SJSA1 (cell line): ENCODE results near the gene ACVRL1. TPM values are rescaled to one million over a fixed set of nuclear protein-coding genes. Genes with fewer than 3 reads are reported as not detected.

ENCODE experiments used
- DNase-seq, 2 experiments: peaks; one replicate each; pipeline ENCODE4 v3.0.0-alpha.2; 2015 to 2020; ENCODE audit warnings: low spot score in 2 of 2, low read depth in 1 of 2
- H3K27ac ChIP-seq: fragments of 250-450 bp; sonication (Bioruptor Pico); 2 replicates; pipeline ENCODE4 v1.5.1; 2020; ENCODE audit warnings: mild to moderate bottlenecking, moderate library complexity
- H3K27me3 ChIP-seq: fragments of 250-450 bp; sonication (Bioruptor Pico); replicated peaks from 2 replicates; pipeline ENCODE4 v1.5.1; 2020; ENCODE audit warnings: mild to moderate bottlenecking, moderate library complexity
- H3K36me3 ChIP-seq: fragments of 250-450 bp; sonication (Bioruptor Pico); 2 replicates; pipeline ENCODE4 v1.5.1; 2020; ENCODE audit warnings: mild to moderate bottlenecking
- H3K4me1 ChIP-seq: fragments of 250-450 bp; sonication (Bioruptor Pico); replicated peaks from 2 replicates; pipeline ENCODE4 v1.6.1; 2021; ENCODE audit warnings: mild to moderate bottlenecking
- H3K4me3 ChIP-seq: fragments of 250-450 bp; sonication (Bioruptor Pico); 2 replicates; pipeline ENCODE4 v1.5.1; 2020; ENCODE audit warnings: mild to moderate bottlenecking
- H3K9me3 ChIP-seq: fragments of 250-450 bp; sonication (Bioruptor Pico); replicated peaks from 2 replicates; pipeline ENCODE4 v1.5.1; 2020; ENCODE audit warnings: mild to moderate bottlenecking
- total RNA-seq: library from RNA; depleted of rRNA; stranded (reverse); fragments of >200 nt; shearing (Covaris generic); gene quantifications from 2 replicates; pipeline ENCODE4 v1.2.3, GENCODE V29; 2014

The ACVRL1 gene
- total RNA-seq, 1 experiment from 2014 or later: 23.3 TPM

DNA sequence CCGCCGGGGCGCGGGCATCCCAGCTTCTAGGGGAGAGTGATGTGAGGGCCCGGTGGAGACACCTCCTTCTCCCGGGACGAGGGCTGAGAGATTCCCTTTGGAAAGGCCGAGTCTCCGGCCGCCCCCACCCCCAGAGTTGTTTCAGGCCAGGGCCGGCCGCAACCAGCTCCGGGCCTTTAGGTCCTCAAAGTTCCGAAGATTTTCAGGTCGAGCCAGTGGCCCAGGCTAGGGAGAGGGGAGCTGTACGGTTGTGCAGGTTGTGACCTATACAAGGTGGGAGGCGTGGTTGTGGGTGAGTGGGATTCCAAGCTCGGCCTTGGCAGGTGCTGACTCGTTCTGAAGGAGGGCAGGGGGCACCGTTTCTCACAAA is 37.8 kb upstream of the ACVRL1 start:
- Histone ChIP-seq H3K27ac (no peak overlapping the region), H3K36me3 (no peaks in the 10 kb centered on the region), H3K27me3 (peaks cover 34% of the 10 kb centered on the region), H3K4me3 (no peak overlapping the region), H3K9me3 (no peaks in the 10 kb centered on the region), H3K4me1 (peaks cover 3% of the 10 kb centered on the region; the same call in 1 of the 2 replicates)
- no peak for DNase-seq

DNA sequence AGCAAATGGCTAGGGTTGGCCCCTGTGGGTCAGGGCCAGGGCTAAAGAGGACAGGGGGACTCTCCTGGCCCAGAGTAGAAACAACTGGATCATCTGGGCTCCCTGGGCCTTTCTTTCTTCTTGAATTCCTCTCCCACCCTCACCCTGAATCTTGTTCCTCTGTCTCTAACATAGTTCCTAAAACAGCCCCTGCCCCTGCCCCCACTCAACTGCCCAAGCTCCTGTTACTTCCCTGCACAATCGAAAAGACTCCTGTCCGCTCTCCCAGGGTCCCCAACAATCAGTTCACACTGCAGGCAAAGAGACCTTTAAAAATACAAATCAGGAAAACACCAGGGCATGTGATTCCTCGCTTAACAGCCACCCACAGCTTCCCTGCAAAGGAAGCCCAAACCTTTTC is 37.4 kb upstream of the ACVRL1 start:
- H3K36me3 ChIP-seq: no peaks in the 10 kb centered on the region
- H3K27me3 ChIP-seq: peaks cover 32% of the 10 kb centered on the region
- no peak overlapping the region for H3K4me3 ChIP-seq
- no peaks in the 10 kb centered on the region for H3K9me3 ChIP-seq
- peaks cover 3% of the 10 kb centered on the region; the same call in 1 of the 2 replicates for H3K4me1 ChIP-seq
- no peak overlapping the region for H3K27ac ChIP-seq
- no peak for DNase-seq

DNA sequence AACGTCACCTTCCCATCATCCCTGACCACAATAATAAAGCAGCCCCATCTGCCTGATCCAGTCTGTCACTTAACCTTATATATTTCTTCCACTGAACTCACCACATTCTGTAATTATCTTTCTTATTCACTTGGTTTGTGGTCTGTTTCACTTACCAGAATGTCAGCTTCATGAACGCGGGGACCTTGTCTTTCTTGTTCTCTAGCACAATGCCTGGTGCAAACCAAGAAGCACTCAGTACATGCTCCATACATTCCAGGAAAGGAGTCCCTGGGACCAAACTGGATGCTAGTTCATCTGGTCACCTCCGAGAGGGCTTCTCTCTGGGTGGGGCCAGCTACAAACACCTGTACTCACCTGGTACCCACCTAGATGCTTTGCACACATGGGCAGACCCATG is 36.8 kb upstream of the ACVRL1 start:
- no peak overlapping the region for H3K27ac ChIP-seq
- no peaks in the 10 kb centered on the region for H3K36me3 ChIP-seq
- DNase-seq: no peak
- H3K9me3 ChIP-seq: no peaks in the 10 kb centered on the region
- H3K27me3 ChIP-seq: peaks cover 26% of the 10 kb centered on the region
- peaks cover 3% of the 10 kb centered on the region; the same call in 1 of the 2 replicates for H3K4me1 ChIP-seq
- no peak overlapping the region for H3K4me3 ChIP-seq

DNA sequence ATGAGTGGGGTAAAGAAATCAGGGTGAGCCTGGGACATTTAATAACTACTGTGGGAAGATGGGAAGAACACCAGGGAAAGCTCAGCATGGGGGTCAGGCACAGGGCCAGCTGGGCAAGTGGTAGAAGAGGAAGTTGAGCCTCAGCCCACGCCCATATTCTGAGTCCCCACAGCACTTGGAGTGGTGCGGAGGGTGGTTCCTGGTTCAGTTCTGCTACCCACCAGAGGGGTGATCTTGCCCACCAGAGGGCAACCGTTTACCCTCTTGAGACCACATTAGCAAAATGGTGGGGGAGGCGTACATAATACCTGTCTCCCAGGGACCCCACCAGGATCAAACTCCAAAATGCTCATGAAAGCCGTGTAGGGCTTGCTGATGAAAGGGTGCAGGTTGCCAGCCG is 36.2 kb upstream of the ACVRL1 start:
- Histone ChIP-seq H3K27ac (no peak overlapping the region), H3K27me3 (peaks cover 26% of the 10 kb centered on the region), H3K36me3 (no peaks in the 10 kb centered on the region), H3K4me1 (peaks cover 3% of the 10 kb centered on the region; the same call in 1 of the 2 replicates), H3K9me3 (no peaks in the 10 kb centered on the region), H3K4me3 (no peak overlapping the region)
- DNase-seq: no peak

DNA sequence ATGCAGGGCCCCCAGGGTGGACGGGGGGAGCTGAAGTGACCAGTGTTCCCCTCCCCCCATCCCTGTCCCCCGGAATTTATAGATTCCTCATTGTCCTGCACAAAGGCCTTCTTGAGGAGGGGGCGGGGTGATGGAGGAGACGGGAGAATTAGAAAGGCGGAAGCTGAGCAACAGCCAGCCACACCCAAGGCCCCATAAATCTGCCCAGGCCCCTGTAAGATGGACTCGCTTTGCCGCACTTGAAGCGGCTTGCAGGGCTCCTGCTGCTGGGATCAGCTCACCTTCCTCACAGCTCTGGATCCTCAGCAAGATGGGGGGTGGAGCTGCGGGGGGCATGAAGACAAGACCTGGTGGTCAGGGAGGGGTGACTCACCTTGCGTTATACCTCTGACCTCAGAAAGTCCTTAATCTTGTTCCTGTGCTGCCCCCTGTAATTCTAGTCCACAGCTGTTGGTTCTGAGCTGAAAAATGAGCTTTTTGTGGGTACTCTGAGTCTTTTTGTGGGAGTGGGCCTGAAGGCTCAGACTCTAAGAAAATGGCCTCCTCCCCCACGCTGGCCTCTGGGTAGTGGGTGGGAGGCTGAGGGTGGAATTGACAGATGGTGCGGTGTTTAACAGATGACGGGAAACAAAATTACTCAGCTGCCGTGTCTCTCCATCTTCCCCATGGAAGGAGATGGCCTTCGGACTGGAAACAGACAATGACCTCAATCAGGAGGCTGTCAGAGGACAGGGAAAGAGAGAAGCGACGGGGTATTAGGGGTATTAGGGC is 35.2 kb upstream of the ACVRL1 start:
- H3K27me3 ChIP-seq: peaks cover 26% of the 10 kb centered on the region
- H3K27ac ChIP-seq: no peak overlapping the region
- no peaks in the 10 kb centered on the region for H3K9me3 ChIP-seq
- no peaks in the 10 kb centered on the region for H3K36me3 ChIP-seq
- no peak overlapping the region for H3K4me3 ChIP-seq
- no peak for DNase-seq
- H3K4me1 ChIP-seq: peaks cover 3% of the 10 kb centered on the region; the same call in 1 of the 2 replicates

DNA sequence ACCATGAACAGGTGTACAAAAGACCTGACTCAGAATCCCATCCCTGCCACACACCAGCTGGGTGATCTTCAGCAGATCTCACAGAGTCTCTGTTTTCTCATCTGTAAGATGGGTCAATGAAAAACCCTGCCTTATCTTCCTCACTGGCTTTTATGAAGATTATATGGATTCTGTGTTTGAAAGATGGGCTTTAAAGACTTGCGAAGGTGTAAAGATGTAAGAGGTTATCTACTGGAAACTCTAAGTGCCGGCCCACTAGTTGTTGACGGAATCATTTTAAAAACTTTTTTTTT is 34.7 kb upstream of the ACVRL1 start:
- Histone ChIP-seq H3K36me3 (no peaks in the 10 kb centered on the region), H3K9me3 (no peaks in the 10 kb centered on the region), H3K4me3 (no peak overlapping the region), H3K4me1 (peaks cover 3% of the 10 kb centered on the region; the same call in 1 of the 2 replicates), H3K27ac (no peak overlapping the region), H3K27me3 (peaks cover 26% of the 10 kb centered on the region)
- no peak for DNase-seq

DNA sequence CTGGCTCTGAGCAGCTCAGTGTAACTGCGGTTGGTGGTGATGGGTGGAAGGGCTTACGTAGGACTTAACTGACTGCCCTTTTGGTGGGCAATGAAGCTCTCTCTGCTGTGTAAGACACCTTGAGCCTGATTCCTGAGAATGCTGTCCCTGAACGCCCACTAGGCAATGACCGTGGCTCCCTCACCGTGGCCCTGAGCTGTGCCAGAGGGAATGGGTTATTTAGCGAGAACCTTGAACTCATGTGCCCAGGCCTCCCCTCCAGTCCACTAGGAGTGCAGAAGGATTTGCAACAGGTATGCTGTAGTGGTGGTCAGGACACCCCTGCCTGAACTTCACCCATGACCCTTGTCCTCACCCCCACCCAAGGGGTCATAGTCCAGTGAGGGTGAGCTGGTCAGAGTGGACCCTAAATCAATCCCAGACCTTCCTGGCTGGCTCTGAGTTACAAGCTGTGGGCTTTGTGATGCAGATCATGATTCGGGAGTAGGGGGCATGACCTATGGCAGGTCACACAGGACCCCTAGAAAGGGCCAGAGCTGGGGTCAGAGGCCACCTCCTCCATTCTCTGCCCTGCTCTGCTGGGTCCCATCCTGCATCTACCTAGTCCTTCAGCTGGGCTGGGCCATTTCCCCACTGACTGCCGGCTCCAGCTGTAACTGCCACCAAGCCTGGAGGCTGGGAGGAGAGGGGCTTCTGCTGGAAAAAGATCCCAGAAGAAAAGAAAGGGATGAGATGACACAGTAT is 33.9 kb upstream of the ACVRL1 start:
- DNase-seq: no peak
- no peak overlapping the region for H3K4me3 ChIP-seq
- H3K27me3 ChIP-seq: peaks cover 25% of the 10 kb centered on the region
- H3K27ac ChIP-seq: no peak overlapping the region
- peaks cover 3% of the 10 kb centered on the region; the same call in 1 of the 2 replicates for H3K4me1 ChIP-seq
- H3K36me3 ChIP-seq: no peaks in the 10 kb centered on the region
- no peaks in the 10 kb centered on the region for H3K9me3 ChIP-seq

DNA sequence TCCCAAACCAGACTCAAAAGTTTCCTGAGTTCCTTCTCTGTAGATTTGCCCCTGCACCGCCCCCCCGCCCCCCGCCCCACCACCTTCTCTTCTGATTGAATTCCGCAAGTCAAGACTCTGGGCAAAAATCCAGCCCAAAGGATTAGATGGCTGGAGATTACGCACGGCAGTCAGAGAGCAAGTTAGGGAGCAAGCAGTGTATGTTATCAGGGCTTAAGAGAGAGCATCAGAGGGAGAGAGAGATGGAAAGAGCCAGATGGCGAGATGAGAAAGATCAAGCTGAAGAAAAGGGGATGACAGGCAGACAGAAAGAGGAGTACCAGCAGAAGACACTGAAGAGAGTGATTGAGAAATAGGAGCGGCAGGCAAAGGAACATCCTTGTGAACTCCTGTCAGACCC is 33.3 kb upstream of the ACVRL1 start:
- Histone ChIP-seq H3K4me1 (peaks cover 1% of the 10 kb centered on the region; the same call in 1 of the 2 replicates), H3K9me3 (no peaks in the 10 kb centered on the region), H3K27ac (no peak overlapping the region), H3K27me3 (peaks cover 22% of the 10 kb centered on the region), H3K4me3 (no peak overlapping the region), H3K36me3 (no peaks in the 10 kb centered on the region)
- DNase-seq: no peak

DNA sequence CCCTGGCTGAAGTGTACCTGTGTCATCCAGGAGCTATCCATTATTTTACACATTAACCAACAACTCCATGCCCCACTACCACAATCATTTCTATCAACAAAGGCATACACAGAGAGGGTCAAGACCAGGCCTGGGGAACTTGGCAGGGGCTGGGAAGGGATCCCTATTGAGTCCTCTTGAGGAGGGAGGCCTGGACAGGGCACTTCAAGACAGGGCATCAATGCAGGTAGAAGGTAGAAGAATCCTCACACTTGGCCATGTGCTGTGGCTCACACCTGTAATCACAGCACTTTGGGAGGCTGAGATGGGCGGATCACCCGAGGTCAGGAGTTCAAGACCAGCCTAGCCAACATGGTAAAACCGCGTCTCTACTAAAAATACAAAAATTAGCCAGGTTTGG is 32.8 kb upstream of the ACVRL1 start:
- H3K36me3 ChIP-seq: no peaks in the 10 kb centered on the region
- no peak for DNase-seq
- no peaks in the 10 kb centered on the region for H3K9me3 ChIP-seq
- H3K4me1 ChIP-seq: no peaks in the 10 kb centered on the region
- peaks cover 19% of the 10 kb centered on the region for H3K27me3 ChIP-seq
- no peak overlapping the region for H3K27ac ChIP-seq
- H3K4me3 ChIP-seq: no peak overlapping the region

DNA sequence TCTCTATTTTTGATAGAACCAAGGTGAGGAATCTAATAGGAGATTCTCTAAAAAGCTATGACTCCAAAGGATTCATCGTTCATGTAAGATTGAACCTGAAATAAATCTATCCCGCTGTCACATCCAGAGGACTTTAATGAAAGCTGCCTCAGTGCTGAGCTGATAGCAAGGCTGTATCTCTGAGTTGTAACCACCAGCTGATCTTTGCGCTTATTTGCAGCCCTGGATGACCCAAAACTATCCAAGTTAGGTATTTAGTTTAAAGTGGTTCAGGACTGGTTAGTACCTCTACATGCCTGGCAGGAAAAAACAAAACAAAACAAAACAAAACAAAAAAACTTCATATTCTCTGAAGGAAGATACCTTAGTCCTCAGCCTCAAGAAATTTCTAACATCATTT is 28.2 kb upstream of the ACVRL1 start:
- no peaks in the 10 kb centered on the region for H3K9me3 ChIP-seq
- 0 out of 2 replicates have a peak, but pooled peaks cover 7% of the 10 kb centered on the region for H3K27me3 ChIP-seq
- no peaks in the 10 kb centered on the region for H3K4me1 ChIP-seq
- no peak overlapping the region for H3K4me3 ChIP-seq
- no peak for DNase-seq
- H3K27ac ChIP-seq: no peak overlapping the region
- no peaks in the 10 kb centered on the region for H3K36me3 ChIP-seq

DNA sequence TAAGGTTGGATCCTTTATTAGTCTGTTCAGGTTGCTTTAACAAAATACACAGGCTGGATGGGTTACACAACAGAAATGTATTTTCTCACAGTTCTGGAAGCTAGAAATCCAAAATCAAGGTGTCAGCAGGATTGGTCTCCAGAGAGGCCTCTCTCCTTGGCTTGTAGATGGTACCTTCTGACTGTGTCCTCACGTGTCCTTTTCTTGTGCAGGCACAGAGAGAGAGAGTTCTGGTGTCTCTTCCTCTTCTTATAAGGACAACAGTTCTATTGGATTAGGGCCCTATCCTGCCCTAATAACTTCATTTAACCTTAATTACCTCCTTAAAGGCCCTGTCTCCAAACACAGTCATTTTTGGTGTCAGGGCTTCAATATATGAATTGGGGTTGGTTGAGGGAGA is 24.0 kb upstream of the ACVRL1 start:
- DNase-seq: no peak
- Histone ChIP-seq H3K4me1 (no peaks in the 10 kb centered on the region), H3K9me3 (no peaks in the 10 kb centered on the region; the same call in 1 of the 2 replicates), H3K36me3 (no peaks in the 10 kb centered on the region), H3K27me3 (0 out of 2 replicates have a peak, but pooled peaks cover 5% of the 10 kb centered on the region), H3K27ac (no peak overlapping the region), H3K4me3 (no peak overlapping the region)

DNA sequence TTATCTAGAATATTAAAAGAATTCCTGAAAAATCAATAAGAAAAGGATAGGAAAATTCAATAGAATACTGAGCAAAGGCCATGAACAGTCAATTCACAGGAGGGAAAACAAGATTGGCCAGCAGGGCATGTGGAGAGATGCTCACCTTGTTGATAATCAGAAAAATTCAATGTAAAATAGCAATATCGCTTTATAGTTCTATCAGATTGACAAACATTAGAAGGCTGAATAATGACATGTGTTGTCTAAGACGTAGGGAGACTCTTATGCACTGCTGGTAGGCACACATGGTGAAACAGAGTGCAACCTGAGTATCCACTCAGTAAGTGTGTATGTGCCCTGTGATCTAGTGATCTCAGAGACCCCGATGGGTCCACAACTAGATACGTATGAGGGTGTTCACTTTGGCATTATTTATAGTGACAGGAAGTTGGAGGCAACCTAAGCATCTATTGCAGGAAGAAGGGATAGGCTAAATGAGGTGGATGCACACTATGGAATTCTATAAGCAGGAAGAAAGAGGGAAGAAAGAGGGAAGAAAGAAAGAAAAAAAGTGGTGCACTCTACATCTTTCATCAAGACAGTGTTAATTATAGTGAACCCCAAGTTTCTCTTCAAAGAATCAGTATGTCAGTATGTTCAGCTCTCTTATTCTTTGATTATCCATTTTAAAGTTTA is 23.2 kb upstream of the ACVRL1 start:
- H3K27me3 ChIP-seq: 0 out of 2 replicates have a peak, but pooled peaks cover under 1% of the 10 kb centered on the region
- no peaks in the 10 kb centered on the region for H3K4me1 ChIP-seq
- H3K4me3 ChIP-seq: no peak overlapping the region
- H3K36me3 ChIP-seq: no peaks in the 10 kb centered on the region
- no peaks in the 10 kb centered on the region; the same call in 1 of the 2 replicates for H3K9me3 ChIP-seq
- no peak overlapping the region for H3K27ac ChIP-seq
- DNase-seq: no peak

DNA sequence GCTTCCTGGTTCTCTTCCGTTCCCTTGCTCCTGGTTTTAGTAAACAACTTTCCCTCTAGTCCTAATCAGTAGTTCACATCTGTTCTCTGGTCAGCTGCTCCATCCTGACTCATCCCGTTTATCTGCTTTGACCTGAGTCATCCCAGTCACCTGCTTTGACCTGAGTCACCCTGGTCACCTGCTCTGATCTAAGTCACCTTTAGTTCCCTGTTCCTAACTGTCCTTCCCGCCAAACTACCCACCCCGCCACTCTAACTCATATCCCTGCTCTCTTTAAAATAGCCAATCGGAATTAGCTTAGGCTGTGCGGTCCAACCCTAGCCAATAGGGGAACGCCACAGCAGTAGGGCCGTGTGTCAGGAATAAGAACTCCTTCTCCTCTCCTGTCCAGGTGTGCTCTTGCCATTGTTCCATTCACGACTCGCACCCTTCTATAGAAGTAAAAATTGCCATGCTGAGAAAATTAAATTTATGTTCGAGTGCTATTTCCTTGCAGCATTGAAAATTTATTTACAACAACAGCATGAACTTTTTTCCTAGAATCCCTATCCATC is 22.6 kb upstream of the ACVRL1 start:
- Histone ChIP-seq H3K27me3 (no peaks in the 10 kb centered on the region), H3K4me1 (no peaks in the 10 kb centered on the region), H3K9me3 (no peaks in the 10 kb centered on the region; the same call in 1 of the 2 replicates), H3K4me3 (no peak overlapping the region), H3K27ac (no peak overlapping the region), H3K36me3 (no peaks in the 10 kb centered on the region)
- DNase-seq: no peak
